Erythroblast (primary cell): ENCODE results near the gene SLA2.

Source experiments
- GATA1 ChIP-seq: IDR thresholded peaks from 2 replicates; pipeline ENCODE4 v1.6.1; 2011; ENCODE audit warnings: low read depth, mild to moderate bottlenecking, control low read depth, low read length, moderate library complexity
- POLR2A ChIP-seq: IDR thresholded peaks from 2 replicates; pipeline ENCODE4 v1.6.1; 2011; ENCODE audit warnings: mild to moderate bottlenecking, low read length

- TF ChIP-seq POLR2A (no peak), GATA1 (no peak)
Measured at GRCh38 chr20:36573798-36574365, 72.1 kb downstream of the SLA2 start.
